SU-DHL-6 (cell line): ENCODE data around the gene NOPCHAP1.

Experiments
- H2AFZ ChIP-seq: fragments of 200-600 bp; sonication (generic); 2 replicates; pipeline ENCODE4 v1.6.1; 2014; ENCODE audit warnings: low read depth, mild to moderate bottlenecking, moderate library complexity, mixed read lengths, antibody characterized with exemption, low read length; ENCODE audit not compliant: severe bottlenecking
- H3F3A ChIP-seq: fragments of 200-600 bp; shearing (Covaris generic); 2 replicates; pipeline ENCODE4 v1.6.0; 2016; ENCODE audit warnings: antibody characterized with exemption, mild to moderate bottlenecking; ENCODE audit not compliant: insufficient read depth
- H3K27ac ChIP-seq: fragments of 200-600 bp; sonication (generic); 2 replicates; pipeline ENCODE4 v1.5.1; 2016; ENCODE audit warnings: low read depth, mild to moderate bottlenecking, low read length, moderate library complexity, mixed read lengths
- H3K27me3 ChIP-seq: fragments of 200-600 bp; sonication (generic), shearing (Covaris generic); 2 replicates; pipeline ENCODE4 v1.6.0; 2014; ENCODE audit warnings: mild to moderate bottlenecking, low read length
- H3K36me3 ChIP-seq: fragments of 200-600 bp; sonication (generic); 2 replicates; pipeline ENCODE4 v1.6.1; 2014; ENCODE audit warnings: mild to moderate bottlenecking, low read length, mixed read lengths
- H3K4me2 ChIP-seq: fragments of 300-600, 200-600 bp; shearing (Covaris generic), sonication (generic); 2 replicates; pipeline ENCODE4 v1.6.0; 2014; ENCODE audit warnings: low read length, low read depth, mild to moderate bottlenecking; ENCODE audit not compliant: poor library complexity, severe bottlenecking
- H3K4me3 ChIP-seq: fragments of 200-600 bp; sonication (generic); 2 replicates; pipeline ENCODE4 v1.5.1; 2014; ENCODE audit warnings: antibody characterized with exemption, low read length, mild to moderate bottlenecking, mixed read lengths; ENCODE audit not compliant: insufficient read depth, poor library complexity, severe bottlenecking
- H3K79me2 ChIP-seq: fragments of 200-600 bp; sonication (generic); 2 replicates; pipeline ENCODE4 v1.6.1; 2014; ENCODE audit warnings: mild to moderate bottlenecking, low read length, moderate library complexity; ENCODE audit not compliant: insufficient read depth
- H3K9ac ChIP-seq: fragments of 200-600 bp; sonication (generic); 2 replicates; pipeline ENCODE4 v1.7.0; 2014; ENCODE audit warnings: mild to moderate bottlenecking, low read length
- H3K9me2 ChIP-seq: fragments of 200-600 bp; sonication (generic); replicated peaks from 2 replicates; pipeline ENCODE4 v1.6.1; 2014; ENCODE audit warnings: low read length; ENCODE audit not compliant: insufficient read depth
- H3K9me3 ChIP-seq: fragments of 200-600 bp; sonication (generic); 2 replicates; pipeline ENCODE4 v1.6.1; 2014; ENCODE audit warnings: low read length, mixed read lengths; ENCODE audit not compliant: insufficient read depth
- H4K20me1 ChIP-seq: fragments of 200-600 bp; sonication (generic); 2 replicates; pipeline ENCODE4 v1.6.1; 2014; ENCODE audit warnings: low read depth, mild to moderate bottlenecking, antibody characterized with exemption, low read length, moderate library complexity, mixed read lengths
- CTCF ChIP-seq: fragments of 200-600 bp; sonication (generic); IDR thresholded peaks from one replicate; pipeline ENCODE4 v1.5.1; 2017; ENCODE audit warnings: antibody characterized with exemption, mild to moderate bottlenecking, low read length, moderate library complexity; ENCODE audit not compliant: insufficient read depth, poor library complexity, severe bottlenecking
- EZH2phosphoT487 ChIP-seq: fragments of 200-600 bp; sonication (generic), shearing (Covaris generic); conservative IDR thresholded peaks from 2 replicates; pipeline ENCODE4 v1.6.1; 2018; ENCODE audit warnings: mild to moderate bottlenecking, antibody characterized with exemption, low read length, moderate library complexity, mixed read lengths

Gene NOPCHAP1

DNA sequence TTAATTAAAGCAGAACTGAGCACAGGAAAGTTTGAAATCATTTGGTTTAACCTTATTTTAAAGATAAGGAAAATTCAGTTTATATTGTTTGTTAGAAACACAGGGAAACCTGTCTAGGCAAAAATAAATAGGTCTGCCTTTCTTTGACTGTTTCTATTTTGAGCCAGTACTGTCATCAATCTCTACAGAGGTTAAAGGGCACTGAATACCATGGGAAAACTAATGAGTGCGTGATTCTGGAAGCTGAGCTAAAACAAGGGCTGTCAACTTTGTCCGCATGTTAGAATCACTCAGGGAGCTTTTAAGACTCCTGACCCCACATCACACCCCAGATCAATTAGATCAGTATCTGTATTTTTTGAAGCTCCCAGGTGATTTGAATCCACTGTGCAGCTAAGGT lies 38.8 kb downstream of the NOPCHAP1 start:
- H3K4me2 ChIP-seq, result no peak overlapping the region
- H3K27ac ChIP-seq, result no peak overlapping the region
- H3K27me3 ChIP-seq, result no peaks in the 10 kb centered on the region
- TF ChIP-seq EZH2phosphoT487 (no peak), CTCF (no peak)
- no peak overlapping the region for H2AFZ ChIP-seq
- no peaks in the 10 kb centered on the region for H3F3A ChIP-seq
- no peaks in the 10 kb centered on the region for H4K20me1 ChIP-seq
- no peaks in the 10 kb centered on the region for H3K9me2 ChIP-seq
- no peaks in the 10 kb centered on the region for H3K79me2 ChIP-seq
- no peak overlapping the region for H3K9ac ChIP-seq
- no peaks in the 10 kb centered on the region for H3K9me3 ChIP-seq
- no peaks in the 10 kb centered on the region for H3K36me3 ChIP-seq
- H3K4me3 ChIP-seq, result no peak overlapping the region

- no peaks in the 10 kb centered on the region for H3K9me3 ChIP-seq
- H3K79me2 ChIP-seq, result no peaks in the 10 kb centered on the region
- no peaks in the 10 kb centered on the region for H3K27me3 ChIP-seq
- no peak overlapping the region for H3K9ac ChIP-seq
- H3K4me3 ChIP-seq, result no peak overlapping the region
- no peaks in the 10 kb centered on the region for H3K9me2 ChIP-seq
- no peak overlapping the region for H3K27ac ChIP-seq
- TF ChIP-seq EZH2phosphoT487 (no peak), CTCF (no peak)
- no peaks in the 10 kb centered on the region for H3K36me3 ChIP-seq
- H2AFZ ChIP-seq, result no peak overlapping the region
- H3K4me2 ChIP-seq, result no peak overlapping the region
- no peaks in the 10 kb centered on the region for H4K20me1 ChIP-seq
- H3F3A ChIP-seq, result 0 out of 2 replicates have a peak, but pooled peaks cover 4% of the 10 kb centered on the region
These were observed 39.8 kb downstream of the NOPCHAP1 start for GRCh38 chr12:105025890-105026289.

- no peaks in the 10 kb centered on the region for H3K9me2 ChIP-seq
- no peaks in the 10 kb centered on the region for H3K27me3 ChIP-seq
- no peak overlapping the region for H3K9ac ChIP-seq
- H3K36me3 ChIP-seq, result no peaks in the 10 kb centered on the region
- H2AFZ ChIP-seq, result no peak overlapping the region
- H4K20me1 ChIP-seq, result no peaks in the 10 kb centered on the region
- no peak overlapping the region for H3K4me2 ChIP-seq
- no peaks in the 10 kb centered on the region for H3K9me3 ChIP-seq
- H3F3A ChIP-seq, result 0 out of 2 replicates have a peak, but pooled peaks cover 5% of the 10 kb centered on the region
- H3K79me2 ChIP-seq, result no peaks in the 10 kb centered on the region
- no peak overlapping the region for H3K27ac ChIP-seq
- no peak overlapping the region for H3K4me3 ChIP-seq
- no peak for TF ChIP-seq CTCF
- no peak for TF ChIP-seq EZH2phosphoT487
These were observed 40.3 kb downstream of the NOPCHAP1 start for GRCh38 chr12:105026411-105026810.
